ENCODE data around the gene PCARE.
"Not testable (repeated sequence)": the region's sequence is repeated elsewhere in the genome, so short reads cannot be mapped to it uniquely, and the experiment has no call there.

PCARE gene

GRCh38 chr2:29074411-29074810 lies at the start of gene PCARE:
Gene PCARE, minus strand, starts transcription at chr2:29074523. Its CDS starts 262 bp downstream, at chr2:29074261.
- DNase-seq: no peak

- DNase-seq: no peak
Measured at GRCh38 chr2:29123617-29124349, 49.5 kb upstream of the PCARE start.

- DNase-seq: no peak
Measured at GRCh38 chr2:29120846-29121245, 46.5 kb upstream of the PCARE start.

GRCh38 chr2:29119211-29119610 lies 44.9 kb upstream of the PCARE start:
- DNase-seq: no peak

- DNase-seq: no peak
Measured at GRCh38 chr2:29117636-29118303, 43.4 kb upstream of the PCARE start.

GRCh38 chr2:29115797-29116781 lies 41.8 kb upstream of the PCARE start:
- peak; percentile 58 for DNase-seq

GRCh38 chr2:29114946-29115609 lies 40.8 kb upstream of the PCARE start, which contains the start of gene CLIP4:
Gene CLIP4, plus strand, starts transcription at chr2:29115415. Its CDS starts 5,974 bp downstream, at chr2:29121389.
- DNase-seq: peak; percentile 77

- DNase-seq: peak; percentile 21
Measured at GRCh38 chr2:29114586-29114945, 40.2 kb upstream of the PCARE start.

GRCh38 chr2:29113891-29114321 lies 39.6 kb upstream of the PCARE start:
- no peak for DNase-seq

- DNase-seq: no peak
Measured at GRCh38 chr2:29113027-29113686, 38.8 kb upstream of the PCARE start.

- no peak for DNase-seq
Measured at GRCh38 chr2:29112379-29112778, 38.1 kb upstream of the PCARE start.

- DNase-seq: no peak
Measured at GRCh38 chr2:29110916-29111535, 36.7 kb upstream of the PCARE start.

- no peak for DNase-seq
Measured at GRCh38 chr2:29109246-29109645, 34.9 kb upstream of the PCARE start.

- no peak for DNase-seq
Measured at GRCh38 chr2:29108225-29108624, 33.9 kb upstream of the PCARE start.

- DNase-seq: not testable (repeated sequence)
Measured at GRCh38 chr2:29107547-29107946, 33.2 kb upstream of the PCARE start.

GRCh38 chr2:29106980-29107388 lies 32.7 kb upstream of the PCARE start:
- DNase-seq: no peak

- no peak for DNase-seq
Measured at GRCh38 chr2:29106256-29106655, 31.9 kb upstream of the PCARE start.

GRCh38 chr2:29105375-29105774 lies 31.1 kb upstream of the PCARE start:
- DNase-seq: no peak

GRCh38 chr2:29104688-29105087 lies 30.4 kb upstream of the PCARE start:
- no peak for DNase-seq

GRCh38 chr2:29100564-29100963 lies 26.2 kb upstream of the PCARE start:
- DNase-seq: no peak

- no peak for DNase-seq
Measured at GRCh38 chr2:29097569-29097968, 23.2 kb upstream of the PCARE start.

- DNase-seq: no peak
Measured at GRCh38 chr2:29096969-29097368, 22.6 kb upstream of the PCARE start.
